ENCODE results near the gene MYZAP. TPM values are rescaled to one million over a fixed set of nuclear protein-coding genes. Genes with fewer than 3 reads are reported as not detected.

Gene MYZAP
- total and polyA plus RNA-seq, 10 of the 15 experiments (the other 5 are each of a cell fraction or from before 2014, with no cell fraction given), result not detected

DNA sequence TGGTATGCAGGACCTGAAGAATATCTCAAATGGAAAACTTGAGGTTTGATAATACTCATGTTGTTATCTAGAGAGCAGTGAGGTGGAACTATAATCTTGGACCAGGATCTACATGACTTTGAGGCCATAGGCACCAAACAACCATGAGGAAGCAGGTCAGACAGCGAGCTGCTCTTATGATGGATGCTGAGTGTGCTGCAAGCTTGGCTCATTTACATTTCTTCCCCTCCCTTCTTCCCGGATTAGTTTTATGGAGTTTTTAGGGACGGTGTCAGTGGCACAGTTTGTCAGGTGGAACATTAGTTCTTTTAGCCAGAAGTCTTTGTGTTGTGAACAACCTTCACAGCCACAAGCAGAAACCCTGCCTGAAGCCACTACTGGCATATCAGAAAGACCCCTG lies 8.0 kb upstream of the MYZAP start:
- no peak for DNase-seq (ENCODE audit: low read depth, low spot score)
- no peaks in the 10 kb centered on the region for H3K4me1 ChIP-seq (ENCODE audit: control insufficient read depth, insufficient read depth, low read length)
- in situ Hi-C loops (cut with MboI), result no loop called here
- no peaks in the 10 kb centered on the region for H3K36me3 ChIP-seq (ENCODE audit: control insufficient read depth in 2 of 2, insufficient read depth in 2 of 2, low read length in 1 of 2)
- TF ChIP-seq, protein P1, sequence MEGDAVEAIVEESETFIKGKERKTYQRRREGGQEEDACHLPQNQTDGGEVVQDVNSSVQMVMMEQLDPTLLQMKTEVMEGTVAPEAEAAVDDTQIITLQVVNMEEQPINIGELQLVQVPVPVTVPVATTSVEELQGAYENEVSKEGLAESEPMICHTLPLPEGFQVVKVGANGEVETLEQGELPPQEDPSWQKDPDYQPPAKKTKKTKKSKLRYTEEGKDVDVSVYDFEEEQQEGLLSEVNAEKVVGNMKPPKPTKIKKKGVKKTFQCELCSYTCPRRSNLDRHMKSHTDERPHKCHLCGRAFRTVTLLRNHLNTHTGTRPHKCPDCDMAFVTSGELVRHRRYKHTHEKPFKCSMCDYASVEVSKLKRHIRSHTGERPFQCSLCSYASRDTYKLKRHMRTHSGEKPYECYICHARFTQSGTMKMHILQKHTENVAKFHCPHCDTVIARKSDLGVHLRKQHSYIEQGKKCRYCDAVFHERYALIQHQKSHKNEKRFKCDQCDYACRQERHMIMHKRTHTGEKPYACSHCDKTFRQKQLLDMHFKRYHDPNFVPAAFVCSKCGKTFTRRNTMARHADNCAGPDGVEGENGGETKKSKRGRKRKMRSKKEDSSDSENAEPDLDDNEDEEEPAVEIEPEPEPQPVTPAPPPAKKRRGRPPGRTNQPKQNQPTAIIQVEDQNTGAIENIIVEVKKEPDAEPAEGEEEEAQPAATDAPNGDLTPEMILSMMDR (IDR thresholded peaks at IDR 0.05 in 2 of 3, conservative IDR thresholded peaks at IDR 0.05 in 1 of 3; ENCODE audit: control insufficient read depth in 2 of 3, extremely low read depth in 1 of 3, insufficient read depth in 1 of 3, low read depth in 3 of 3, low read length in 3 of 3), result no peak
- TF ChIP-seq ATF7 (IDR thresholded peaks at IDR 0.05; ENCODE audit: low read depth) (no peak), ZNF384 (IDR thresholded peaks at IDR 0.05; ENCODE audit: borderline replicate concordance, low read depth, low read length) (no peak), CBFB (IDR thresholded peaks at IDR 0.05; ENCODE audit: low read depth) (no peak), POLR2A (IDR thresholded peaks at IDR 0.05; ENCODE audit: low read depth, low read length) (no peak)
- H3K79me2 ChIP-seq (ENCODE audit: control insufficient read depth, insufficient read depth, low read length), result no peaks in the 10 kb centered on the region
- H4K20me1 ChIP-seq (ENCODE audit: control insufficient read depth, insufficient read depth), result no peaks in the 10 kb centered on the region
- no peak overlapping the region for H3K9ac ChIP-seq (ENCODE audit: control insufficient read depth, insufficient read depth, low read length)
- 39% methylated on average over 3 of the region's 3 CpGs for WGBS (ENCODE audit: insufficient coverage, insufficient replicate concordance, low lambda C conversion rate, missing lambda C conversion rate)
- intact Hi-C loops (cut with micrococcal nuclease; ENCODE audit: unreplicated experiment), result no loop called here
- ChIA-PET SMC1A (ENCODE audit: uncharacterized antibody, unreplicated experiment) (no interaction called here), CTCF (interaction anchor here (0.6 kb wide), 1 partner anchor 17 kb away, joined by 3 read pairs; no protein-coding TSS in a partner anchor), RAD21 (ENCODE audit: unreplicated experiment) (no interaction called here), POLR2A (no interaction called here)
- BruUV-seq (replicated peaks), result no TSS peak
- no peak for FAIRE-seq
- H3K4me2 ChIP-seq (ENCODE audit: control insufficient read depth, insufficient read depth), result no peak overlapping the region
- H2AFZ ChIP-seq (ENCODE audit: control insufficient read depth, low read depth, low read length), result no peak overlapping the region
- H3K9me3 ChIP-seq (replicated peaks; ENCODE audit: control insufficient read depth, insufficient read depth, low read length), result no peaks in the 10 kb centered on the region; the same call in 2 of the 3 replicates
- no peak for ATAC-seq
- H3K27me3 ChIP-seq (replicated peaks in 1 of 2; ENCODE audit: control insufficient read depth in 2 of 2, insufficient read depth in 2 of 2, low read length in 1 of 2), result peaks cover 2% of the 10 kb centered on the region in 2 experiments; a peak in 2 of 4 replicates
- no peak overlapping the region for H3K4me3 ChIP-seq
- no peak overlapping the region for H3K27ac ChIP-seq (ENCODE audit: control insufficient read depth, insufficient read depth)

All from GM12878 (cell line).